GM18508 (cell line): ENCODE results near the gene NUCB1.
"Not testable (repeated sequence)": the region's sequence is repeated elsewhere in the genome, so short reads cannot be mapped to it uniquely, and the experiment has no call there.

Experiments used
- ATAC-seq: cut with Tn5 transposase; IDR thresholded peaks from one replicate; pipeline ENCODE4 v1.9.1; 2021; ENCODE audit warnings: moderate number of reproducible peaks; ENCODE audit not compliant: insufficient read depth, unreplicated experiment

NUCB1 gene

DNA sequence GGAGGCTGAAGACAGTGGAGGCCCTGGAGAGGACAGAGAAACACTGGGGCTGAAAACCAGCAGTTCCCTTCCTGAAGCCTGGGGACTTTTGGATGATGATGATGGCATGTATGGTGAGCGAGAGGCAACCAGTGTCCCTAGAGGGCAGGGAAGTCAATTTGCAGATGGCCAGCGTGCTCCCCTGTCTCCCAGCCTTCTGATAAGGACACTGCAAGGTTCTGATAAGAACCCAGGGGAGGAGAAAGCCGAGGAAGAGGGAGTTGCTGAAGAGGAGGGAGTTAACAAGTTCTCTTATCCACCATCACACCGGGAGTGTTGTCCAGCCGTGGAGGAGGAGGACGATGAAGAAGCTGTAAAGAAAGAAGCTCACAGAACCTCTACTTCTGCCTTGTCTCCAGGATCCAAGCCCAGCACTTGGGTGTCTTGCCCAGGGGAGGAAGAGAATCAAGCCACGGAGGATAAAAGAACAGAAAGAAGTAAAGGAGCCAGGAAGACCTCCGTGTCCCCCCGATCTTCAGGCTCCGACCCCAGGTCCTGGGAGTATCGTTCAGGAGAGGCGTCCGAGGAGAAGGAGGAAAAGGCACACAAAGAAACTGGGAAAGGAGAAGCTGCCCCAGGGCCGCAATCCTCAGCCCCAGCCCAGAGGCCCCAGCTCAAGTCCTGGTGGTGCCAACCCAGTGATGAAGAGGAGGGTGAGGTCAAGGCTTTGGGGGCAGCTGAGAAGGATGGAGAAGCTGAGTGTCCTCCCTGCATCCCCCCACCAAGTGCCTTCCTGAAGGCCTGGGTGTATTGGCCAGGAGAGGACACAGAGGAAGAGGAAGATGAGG lies 26.4 kb upstream of the NUCB1 start:
- no peak for ATAC-seq

DNA sequence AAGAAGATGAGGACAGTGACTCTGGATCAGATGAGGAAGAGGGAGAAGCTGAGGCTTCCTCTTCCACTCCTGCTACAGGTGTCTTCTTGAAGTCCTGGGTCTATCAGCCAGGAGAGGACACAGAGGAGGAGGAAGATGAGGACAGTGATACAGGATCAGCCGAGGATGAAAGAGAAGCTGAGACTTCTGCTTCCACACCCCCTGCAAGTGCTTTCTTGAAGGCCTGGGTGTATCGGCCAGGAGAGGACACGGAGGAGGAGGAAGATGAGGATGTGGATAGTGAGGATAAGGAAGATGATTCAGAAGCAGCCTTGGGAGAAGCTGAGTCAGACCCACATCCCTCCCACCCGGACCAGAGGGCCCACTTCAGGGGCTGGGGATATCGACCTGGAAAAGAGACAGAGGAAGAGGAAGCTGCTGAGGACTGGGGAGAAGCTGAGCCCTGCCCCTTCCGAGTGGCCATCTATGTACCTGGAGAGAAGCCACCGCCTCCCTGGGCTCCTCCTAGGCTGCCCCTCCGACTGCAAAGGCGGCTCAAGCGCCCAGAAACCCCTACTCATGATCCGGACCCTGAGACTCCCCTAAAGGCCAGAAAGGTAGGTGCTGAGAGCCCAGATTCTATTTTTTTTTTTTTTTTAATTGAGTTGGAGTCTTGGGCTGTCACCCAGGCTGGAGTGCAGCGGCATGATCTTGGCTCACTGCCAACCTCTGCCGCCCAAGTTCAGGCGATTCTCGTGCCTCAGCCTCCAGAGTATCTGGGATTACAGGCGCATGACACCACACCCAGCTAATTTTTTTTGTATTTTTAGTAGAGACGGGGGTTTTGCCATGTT lies 25.6 kb upstream of the NUCB1 start:
- ATAC-seq: no peak

DNA sequence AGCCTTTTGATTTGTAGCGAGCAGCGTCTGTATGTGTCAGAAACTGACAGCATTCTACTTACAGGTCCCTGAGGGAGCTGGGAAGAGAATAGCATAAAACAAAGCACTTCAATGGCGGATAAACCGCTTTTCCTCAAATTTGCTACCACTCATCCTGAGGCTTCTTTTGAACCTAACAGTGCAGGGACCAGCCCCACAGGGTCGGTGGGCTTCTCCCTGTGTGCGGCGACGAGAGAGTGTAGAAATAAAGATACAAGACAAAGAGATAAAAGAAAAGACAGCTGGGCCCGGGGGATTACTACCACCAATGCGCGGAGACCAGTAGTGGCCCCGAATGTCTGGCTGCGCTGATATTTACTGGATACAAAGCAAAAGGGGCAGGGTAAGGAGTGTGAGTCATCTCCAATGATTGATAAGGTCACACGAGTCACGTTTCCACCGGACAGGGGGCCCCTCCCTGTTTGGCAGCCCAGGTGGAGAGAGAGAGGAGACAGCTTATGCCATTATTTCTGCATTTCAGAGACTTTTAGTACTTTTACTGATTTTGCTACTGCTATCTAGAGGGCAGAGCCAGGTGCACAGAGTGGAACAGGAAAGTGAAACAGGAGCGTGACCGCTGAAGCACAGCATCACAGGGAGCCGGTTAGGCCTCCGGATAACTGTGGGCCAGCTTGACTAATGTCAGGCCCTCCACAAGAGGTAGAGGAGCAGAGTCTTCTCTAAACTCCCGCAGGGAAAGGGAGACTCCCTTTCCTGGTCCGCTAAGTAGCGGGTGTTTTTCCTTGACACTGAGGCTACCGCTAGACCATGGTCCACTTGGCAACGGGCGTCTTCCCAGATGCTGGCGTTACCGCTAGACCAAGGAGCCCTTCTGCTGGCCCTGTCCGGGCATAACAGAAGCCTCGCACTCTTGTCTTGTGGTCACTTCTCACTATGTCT lies 23.8 kb upstream of the NUCB1 start:
- ATAC-seq: not testable (repeated sequence)

DNA sequence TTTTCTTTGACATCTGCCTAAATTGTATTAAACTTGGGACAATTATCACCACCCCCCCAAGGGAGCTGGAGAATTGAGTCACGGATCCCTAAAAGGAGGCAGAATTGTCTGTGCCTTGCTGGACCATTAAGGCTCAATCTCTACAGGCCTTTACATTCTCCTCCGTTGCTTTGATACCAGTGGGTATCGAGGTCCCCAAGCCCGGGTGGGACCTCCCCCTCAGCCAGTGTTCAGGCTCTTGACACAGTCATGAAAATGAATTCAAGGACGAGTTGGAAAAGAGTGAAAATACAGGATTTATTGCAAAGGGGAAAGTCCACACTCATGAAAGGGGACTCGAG lies 22.3 kb upstream of the NUCB1 start:
- ATAC-seq: no peak

DNA sequence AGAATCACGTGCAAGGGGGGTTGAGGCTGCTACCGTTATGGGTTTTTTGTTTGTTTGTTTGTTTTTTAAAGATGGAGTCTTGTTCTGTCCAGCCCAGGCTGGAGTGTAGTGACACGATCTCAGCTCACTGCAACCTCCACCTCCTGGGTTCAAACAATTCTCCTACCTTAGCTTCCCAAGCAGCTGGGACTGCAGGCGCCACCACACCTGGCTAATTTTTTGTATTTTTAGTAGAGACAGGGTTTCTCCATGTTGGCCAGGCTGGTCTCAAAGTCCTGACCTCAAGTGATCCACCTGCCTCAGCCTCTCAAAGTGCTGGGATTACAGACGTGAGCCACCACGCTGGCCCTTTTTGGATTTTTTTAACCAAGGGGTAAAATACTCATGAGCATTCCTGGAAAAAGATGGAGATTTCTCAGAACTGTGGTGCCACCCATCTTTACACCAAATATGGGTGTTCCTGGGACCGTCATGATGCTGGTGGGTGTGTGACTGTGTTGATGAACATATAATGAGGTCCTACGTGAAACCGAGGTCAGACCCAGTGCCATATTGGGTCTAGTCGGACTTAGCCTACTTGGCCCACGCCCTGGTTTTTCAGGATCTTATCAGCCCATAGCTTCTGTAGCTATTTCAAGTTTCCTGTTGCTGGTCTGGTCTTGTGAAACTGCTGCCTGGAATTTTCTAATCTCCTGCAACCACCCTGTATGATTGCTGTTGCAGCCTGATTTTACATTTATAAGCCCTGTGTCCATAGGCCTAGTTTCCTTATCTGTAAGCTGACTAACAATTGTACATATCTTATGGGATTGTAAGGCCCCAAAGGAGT lies 21.7 kb upstream of the NUCB1 start:
- ATAC-seq: no peak

DNA sequence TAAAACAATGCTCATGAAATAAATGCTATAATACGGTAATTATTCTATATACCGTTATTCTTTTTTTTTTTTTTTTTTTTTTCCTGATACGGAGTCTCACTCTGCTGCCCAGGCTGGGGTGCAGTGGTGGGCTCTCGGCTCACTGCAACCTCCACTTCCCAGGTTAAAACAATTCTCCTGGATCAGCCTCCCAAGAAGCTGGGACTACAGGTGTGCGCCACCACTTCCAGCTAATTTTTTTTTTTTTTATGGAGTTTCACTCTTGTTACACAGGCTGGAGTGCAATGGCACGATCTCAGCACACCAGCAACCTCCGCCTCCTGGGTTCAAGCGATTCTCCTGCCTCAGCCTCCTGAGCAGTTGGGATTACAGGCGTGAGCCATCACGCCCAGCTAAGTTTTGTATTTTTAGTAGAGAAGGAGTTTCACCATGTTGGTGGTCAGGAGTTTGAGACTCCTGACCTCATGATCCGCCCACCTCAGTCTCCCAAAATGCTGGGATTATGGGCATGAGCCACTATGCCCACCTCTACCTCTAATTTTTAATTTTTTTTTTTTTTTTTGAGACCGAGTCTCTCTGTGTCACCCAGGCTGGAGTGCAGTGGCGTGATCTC lies 21.0 kb upstream of the NUCB1 start:
- ATAC-seq: no peak

DNA sequence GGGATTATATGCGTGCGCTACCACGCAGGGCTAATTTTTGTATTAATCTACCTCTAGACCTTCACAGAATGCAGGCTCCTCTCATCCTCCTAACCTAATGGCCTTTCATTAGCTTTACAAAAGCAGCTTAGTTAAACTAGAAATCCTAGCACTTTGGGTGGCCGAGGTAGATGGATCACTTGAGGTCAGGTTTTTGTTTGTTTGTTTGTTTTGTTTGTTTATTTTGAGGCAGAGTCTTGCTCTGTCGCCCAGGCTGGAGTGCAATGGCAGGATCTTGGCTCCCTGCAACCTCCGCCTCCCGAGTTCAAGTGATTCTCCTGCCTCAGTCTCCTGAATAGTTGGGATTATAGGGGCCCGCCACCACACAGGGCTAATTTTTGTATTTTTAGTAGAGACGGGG lies 20.4 kb upstream of the NUCB1 start:
- not testable (repeated sequence) for ATAC-seq

DNA sequence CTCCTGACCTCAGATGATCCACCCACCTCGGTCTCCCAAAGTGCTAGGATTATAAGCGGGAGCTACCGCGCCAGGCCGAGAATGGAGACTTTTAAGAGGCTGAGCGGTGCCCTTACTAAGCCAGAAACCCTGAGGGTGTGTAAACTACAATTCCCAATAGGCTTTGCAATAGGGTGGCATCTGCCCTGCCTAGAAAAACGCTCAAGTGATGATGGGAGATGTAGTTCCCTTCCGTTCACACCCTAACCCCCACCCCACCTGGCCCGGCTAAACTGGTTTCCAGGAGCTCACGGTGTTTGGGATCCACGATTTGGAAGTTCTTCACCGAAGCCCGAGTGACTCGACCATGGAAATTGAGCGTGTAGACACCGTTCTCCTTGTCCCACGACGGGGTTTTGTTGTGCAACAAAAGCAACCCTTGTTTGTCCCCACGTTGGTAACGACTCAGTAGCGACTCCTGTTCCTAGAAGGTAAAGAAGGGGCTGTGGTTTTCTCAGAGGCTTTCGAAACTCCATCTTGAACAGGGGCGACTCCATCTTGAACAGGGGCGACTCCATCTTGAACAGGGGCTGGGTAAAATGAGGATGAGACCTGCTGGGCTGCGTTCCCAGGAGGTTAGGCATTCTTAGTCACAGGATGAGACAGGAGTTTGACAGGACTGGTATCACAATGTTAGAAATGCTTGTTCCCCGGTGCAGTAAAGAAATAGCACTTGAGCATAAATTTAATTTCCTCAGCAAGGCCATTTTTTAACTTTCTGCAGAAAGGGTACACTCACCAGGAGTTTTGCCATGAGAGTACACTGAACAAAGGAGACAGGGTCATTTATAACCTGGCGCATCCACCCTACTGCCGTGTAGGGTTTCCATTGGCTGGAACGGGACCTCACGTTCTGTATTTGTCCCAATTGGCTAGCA lies 18.1 kb upstream of the NUCB1 start:
- ATAC-seq: no peak

DNA sequence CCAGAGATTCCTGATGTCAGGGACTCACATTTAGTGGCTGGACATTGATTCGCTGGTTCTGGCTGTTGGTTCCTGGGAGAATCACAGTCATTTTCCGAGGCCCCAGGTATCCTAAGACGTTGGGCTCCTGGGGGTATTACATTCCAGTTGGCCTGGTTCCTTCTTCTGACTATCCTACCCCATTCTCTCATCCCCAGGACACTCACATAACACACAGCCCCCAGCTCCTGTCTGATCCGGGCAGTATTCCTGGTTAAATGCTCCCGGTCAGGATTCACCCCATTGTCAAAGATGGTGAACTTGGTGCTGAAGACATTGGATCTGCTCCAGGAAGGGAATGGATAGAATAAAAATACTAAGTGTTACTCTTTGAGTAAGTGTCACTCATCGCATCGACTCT lies 16.4 kb upstream of the NUCB1 start:
- no peak for ATAC-seq

DNA sequence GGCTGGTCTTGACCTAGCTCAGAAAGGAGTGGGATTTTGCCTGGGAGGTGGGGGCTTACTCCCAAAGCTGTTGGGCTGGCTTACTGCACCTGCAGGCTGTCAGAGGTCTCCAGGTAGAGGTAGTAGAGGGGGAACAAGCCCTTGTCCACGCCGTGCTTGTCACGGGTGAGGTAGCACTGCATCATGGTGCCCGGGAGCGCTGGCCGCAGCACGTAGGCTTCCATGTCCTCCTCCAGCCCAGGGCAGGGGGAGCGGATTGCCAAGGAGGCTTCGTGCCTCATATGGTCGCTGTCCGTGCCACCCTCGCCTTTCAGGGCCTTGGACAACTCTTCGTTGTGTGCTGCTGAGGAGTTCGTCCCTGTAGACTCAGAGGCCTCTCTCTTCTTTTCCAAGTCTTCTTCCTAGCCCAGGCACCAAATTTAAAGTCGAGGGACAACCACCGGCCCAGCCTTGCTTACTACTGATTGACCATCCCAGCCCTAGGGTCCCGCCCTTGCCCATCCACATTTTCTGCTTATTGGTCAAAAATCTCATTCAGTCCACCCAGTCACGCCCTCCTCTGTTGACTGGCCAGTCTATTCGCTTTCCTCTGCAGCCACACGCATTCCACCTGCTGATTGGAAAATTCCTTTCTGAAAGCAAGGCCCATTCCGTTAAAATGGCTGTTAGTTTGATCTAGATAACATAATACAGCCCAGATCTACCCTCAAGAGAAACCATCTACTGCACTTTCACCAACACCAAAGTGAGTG lies 12.1 kb upstream of the NUCB1 start:
- ATAC-seq: no peak

DNA sequence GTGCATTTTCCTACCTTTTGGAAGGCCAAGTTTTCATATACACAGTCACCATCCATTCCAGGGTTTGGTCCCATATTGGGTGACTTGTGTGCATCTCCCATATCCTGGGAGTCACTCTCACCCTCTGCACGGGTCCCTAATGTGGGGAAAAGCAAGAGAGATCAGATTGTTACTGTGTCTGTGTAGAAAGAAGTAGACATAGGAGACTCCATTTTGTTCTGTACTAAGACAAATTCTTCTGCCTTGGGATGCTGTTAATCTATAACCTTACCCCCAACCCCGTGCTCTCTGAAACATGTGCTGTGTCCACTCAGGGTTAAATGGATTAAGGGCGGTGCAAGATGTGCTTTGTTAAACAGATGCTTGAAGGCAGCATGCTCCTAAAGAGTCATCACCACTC lies 10.6 kb upstream of the NUCB1 start:
- not testable (repeated sequence) for ATAC-seq

DNA sequence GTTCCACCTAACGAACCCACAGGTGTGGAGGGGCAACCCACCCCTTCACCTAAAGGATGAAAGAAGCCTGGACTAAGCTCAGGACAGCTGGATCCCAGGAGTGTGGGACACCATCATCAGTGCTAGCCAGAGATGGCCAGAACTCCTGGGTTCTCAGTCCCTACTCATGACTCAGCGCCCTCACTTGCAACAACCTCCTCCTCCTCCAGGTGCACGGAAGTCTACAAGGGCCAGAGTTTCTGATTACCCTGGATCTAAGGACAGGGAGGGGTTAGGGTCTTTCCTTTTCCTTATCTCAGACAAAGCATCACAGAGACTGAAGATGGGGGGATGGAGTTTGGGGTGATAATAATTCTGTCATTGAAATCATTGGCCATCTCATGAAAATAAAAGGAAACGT lies 9.6 kb upstream of the NUCB1 start:
- ATAC-seq: no peak

DNA sequence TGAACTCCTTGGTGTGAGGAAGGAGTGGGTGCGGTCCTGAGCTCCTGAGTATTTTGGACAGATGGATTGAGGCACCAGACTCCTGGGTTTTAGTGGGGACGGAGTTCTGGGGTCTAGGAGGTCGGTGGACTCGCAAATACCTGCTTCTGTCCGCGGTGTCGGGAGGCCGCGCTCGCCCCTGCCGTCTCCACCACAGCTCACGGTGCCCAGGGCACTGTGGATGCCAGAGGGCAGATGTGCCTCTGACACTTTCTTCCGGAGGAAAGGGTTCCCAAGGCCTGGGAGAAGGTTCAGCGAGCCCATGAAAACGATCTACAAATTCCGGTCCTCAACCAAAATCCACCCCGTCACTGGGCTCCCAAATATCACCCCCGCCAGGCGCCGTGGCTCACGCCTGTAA lies 4.9 kb upstream of the NUCB1 start:
- no peak for ATAC-seq

DNA sequence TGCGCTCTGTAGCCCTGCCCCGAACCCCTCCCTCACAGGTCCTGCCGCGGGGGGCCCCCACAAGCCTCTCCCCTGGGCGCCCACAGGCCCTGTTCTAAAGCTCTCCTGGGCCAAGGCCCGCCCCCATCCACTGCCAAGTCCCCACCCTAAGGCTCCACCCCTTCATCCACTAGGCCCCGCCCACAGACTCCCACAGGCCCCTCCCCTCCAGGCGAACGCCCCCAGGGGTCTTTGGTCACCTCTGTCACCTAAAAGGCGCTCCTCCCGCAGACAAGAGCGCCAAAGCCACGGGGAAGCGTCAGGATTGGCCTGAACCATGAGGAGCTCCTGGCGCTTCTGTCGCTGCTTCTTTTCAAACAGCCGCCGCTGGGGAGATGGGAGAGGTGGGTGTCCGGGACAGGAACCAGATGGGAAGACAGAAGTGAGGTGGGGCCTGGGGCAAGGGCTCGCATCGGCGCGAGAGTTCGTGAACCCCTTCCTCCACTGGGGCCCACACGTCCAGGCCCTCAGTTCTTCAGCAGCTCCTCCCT lies 3.9 kb upstream of the NUCB1 start:
- no peak for ATAC-seq

DNA sequence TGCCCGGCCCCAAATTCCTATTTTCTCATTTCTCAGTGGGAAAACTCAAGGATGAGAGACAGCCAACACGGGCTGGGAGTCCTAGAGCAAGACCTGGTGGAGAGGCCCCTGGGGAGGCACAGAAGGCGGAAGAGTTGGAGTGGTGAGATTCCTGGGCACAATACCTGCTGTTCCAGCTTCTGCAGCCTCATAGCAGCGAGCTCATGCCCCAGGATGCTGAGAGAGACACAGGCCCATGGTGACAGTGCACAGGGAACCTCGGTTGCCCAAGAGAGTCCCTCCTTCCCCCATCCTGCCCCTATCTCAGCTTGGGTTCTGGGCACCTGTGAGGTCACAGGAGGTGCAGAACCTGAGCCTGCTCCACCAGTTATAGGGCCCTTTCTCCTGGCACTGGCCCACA lies 2.9 kb upstream of the NUCB1 start:
- ATAC-seq: no peak

DNA sequence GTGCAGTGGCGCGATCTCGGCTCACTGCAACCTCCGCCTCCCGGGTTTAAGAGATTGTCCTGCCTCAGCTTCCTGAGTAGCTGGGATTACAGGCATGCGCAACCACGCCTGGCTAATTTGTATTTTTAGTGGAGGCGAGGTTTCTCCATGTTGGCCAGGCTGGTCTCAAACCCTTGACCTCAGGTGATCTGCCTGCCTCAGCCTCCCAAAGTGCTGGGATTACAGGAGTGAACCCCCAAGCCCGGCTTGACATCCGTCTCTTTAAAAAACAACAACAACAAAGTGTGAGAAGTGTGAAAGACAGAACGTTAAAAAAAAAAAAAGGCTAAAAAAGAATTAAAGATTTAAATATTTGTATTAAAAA lies 744 bp upstream of the NUCB1 start:
- not testable (repeated sequence) for ATAC-seq
